Astrocyte (in vitro differentiated cells and primary cell): ENCODE data around the gene TMEM201. TPM values are rescaled to one million over a fixed set of nuclear protein-coding genes. Genes with fewer than 3 reads are reported as not detected.

Experiments used
- DNase-seq: peaks from one replicate; pipeline ENCODE4 v3.0.0-alpha.2; 2010; ENCODE audit warnings: low read depth
- FAIRE-seq: peaks from 2 replicates; lab custom pipeline; 2011; peaks lifted over from hg19 to GRCh38; lab: Jason Lieb, UNC
- H2AFZ ChIP-seq: 2 replicates; pipeline ENCODE4 v1.6.0; 2012; ENCODE audit warnings: low read depth, low read length, inconsistent platforms
- H3K27ac ChIP-seq: 2 replicates; pipeline ENCODE4 v1.5.1; 2011; ENCODE audit warnings: low read depth, low read length, inconsistent platforms
- H3K27me3 ChIP-seq: 2 replicates; pipeline ENCODE4 v1.6.0; 2011; ENCODE audit warnings: low read length, inconsistent platforms; ENCODE audit not compliant: insufficient read depth
- H3K36me3 ChIP-seq: 2 replicates; pipeline ENCODE4 v1.5.1; 2011; ENCODE audit warnings: low read length, inconsistent platforms; ENCODE audit not compliant: insufficient read depth
- H3K4me1 ChIP-seq: 2 replicates; pipeline ENCODE4 v1.5.1; 2011; ENCODE audit warnings: low read length, inconsistent platforms; ENCODE audit not compliant: insufficient read depth
- H3K4me2 ChIP-seq: 2 replicates; pipeline ENCODE4 v1.6.0; 2012; ENCODE audit warnings: low read length, inconsistent platforms
- H3K4me3 ChIP-seq: 2 replicates; pipeline ENCODE4 v1.5.1; 2011; ENCODE audit warnings: low read depth, mild to moderate bottlenecking, low read length, inconsistent platforms; ENCODE audit not compliant: insufficient read depth
- H3K79me2 ChIP-seq: 2 replicates; pipeline ENCODE4 v1.6.0; 2012; ENCODE audit warnings: mild to moderate bottlenecking, low read length, inconsistent platforms; ENCODE audit not compliant: insufficient read depth
- H3K9ac ChIP-seq: 2 replicates; pipeline ENCODE4 v1.6.0; 2012; ENCODE audit warnings: mild to moderate bottlenecking, low read length, inconsistent platforms
- H3K9me3 ChIP-seq: 2 replicates; pipeline ENCODE4 v1.5.1; 2012; ENCODE audit warnings: low read depth, mild to moderate bottlenecking, low read length, inconsistent platforms; ENCODE audit not compliant: insufficient read depth
- H4K20me1 ChIP-seq: 2 replicates; pipeline ENCODE4 v1.6.0; 2012; ENCODE audit warnings: low read length, inconsistent platforms; ENCODE audit not compliant: insufficient read depth
- H3K27ac Mint-ChIP-seq: one replicate; pipeline ENCODE4 v1.8.0; 2021; ENCODE audit warnings: mild to moderate bottlenecking, mixed read lengths; ENCODE audit not compliant: unreplicated experiment
- H3K27me3 Mint-ChIP-seq: one replicate; pipeline ENCODE4 v1.8.0; 2021; ENCODE audit warnings: low read depth, mixed read lengths; ENCODE audit not compliant: unreplicated experiment
- H3K36me3 Mint-ChIP-seq: one replicate; pipeline ENCODE4 v1.8.0; 2021; ENCODE audit warnings: low read depth, mixed read lengths; ENCODE audit not compliant: unreplicated experiment
- H3K4me1 Mint-ChIP-seq: one replicate; pipeline ENCODE4 v1.8.0; 2021; ENCODE audit warnings: low read depth, mixed read lengths; ENCODE audit not compliant: unreplicated experiment
- H3K4me3 Mint-ChIP-seq: one replicate; pipeline ENCODE4 v1.8.0; 2021; ENCODE audit warnings: mild to moderate bottlenecking, moderate library complexity, mixed read lengths; ENCODE audit not compliant: unreplicated experiment
- H3K9me3 Mint-ChIP-seq: one replicate; pipeline ENCODE4 v1.8.0; 2021; ENCODE audit warnings: mild to moderate bottlenecking, mixed read lengths; ENCODE audit not compliant: unreplicated experiment
- CTCF ChIP-seq: IDR thresholded peaks from 2 replicates; pipeline ENCODE4 v1.5.1; 2011; ENCODE audit warnings: low read depth, mild to moderate bottlenecking, inconsistent platforms, low read length, moderate library complexity; ENCODE audit not compliant: insufficient read depth
- EZH2 ChIP-seq: IDR thresholded peaks from 2 replicates; pipeline ENCODE4 v1.6.1; 2012; ENCODE audit warnings: mild to moderate bottlenecking, low read length, inconsistent platforms; ENCODE audit not compliant: insufficient read depth
- total RNA-seq: library from RNA; stranded (reverse); gene quantifications from 2 replicates; pipeline ENCODE4 v1.2.1, GENCODE V29; 2021

Gene TMEM201
- total RNA-seq, 1 donor from 2014 or later, result 10.0 TPM

GRCh38 chr1:9604836-9605235, 16.1 kb downstream of the TMEM201 start:
- H3K9me3 ChIP-seq, result no peaks in the 10 kb centered on the region
- no peak overlapping the region for H3K4me3 ChIP-seq
- H3K4me2 ChIP-seq, result no peak overlapping the region
- H4K20me1 ChIP-seq, result peaks cover 5% of the 10 kb centered on the region
- H2AFZ ChIP-seq, result no peak overlapping the region
- DNase-seq, result no peak
- H3K27me3 Mint-ChIP-seq, result peaks cover 4% of the 10 kb centered on the region
- no peaks in the 10 kb centered on the region for H3K4me1 ChIP-seq
- H3K9ac ChIP-seq, result no peak overlapping the region
- no peak overlapping the region for H3K4me3 Mint-ChIP-seq
- H3K27ac ChIP-seq, result no peak overlapping the region
- no peaks in the 10 kb centered on the region for H3K4me1 Mint-ChIP-seq
- TF ChIP-seq EZH2 (no peak), CTCF (no peak)
- H3K36me3 ChIP-seq, result peaks cover 3% of the 10 kb centered on the region
- H3K27me3 ChIP-seq, result no peaks in the 10 kb centered on the region
- no peak overlapping the region for H3K27ac Mint-ChIP-seq
- peaks cover 2% of the 10 kb centered on the region for H3K36me3 Mint-ChIP-seq
- H3K79me2 ChIP-seq, result no peaks in the 10 kb centered on the region
- H3K9me3 Mint-ChIP-seq, result peaks cover 1% of the 10 kb centered on the region
- no peak for FAIRE-seq

GRCh38 chr1:9605946-9606455, 17.3 kb downstream of the TMEM201 start:
- peaks cover 6% of the 10 kb centered on the region for H3K27me3 Mint-ChIP-seq
- H3K27ac ChIP-seq, result no peak overlapping the region

More at GRCh38 chr1:9605946-9606455, 17.3 kb downstream of the TMEM201 start:
- FAIRE-seq (no peak), DNase-seq (no peak)
- no peak overlapping the region for H3K4me2 ChIP-seq
- no peak overlapping the region for H3K4me3 ChIP-seq
- peaks cover 3% of the 10 kb centered on the region for H3K36me3 ChIP-seq
- TF ChIP-seq CTCF (no peak), EZH2 (no peak)
- H3K36me3 Mint-ChIP-seq, result peaks cover 2% of the 10 kb centered on the region
- H3K4me1 Mint-ChIP-seq, result no peaks in the 10 kb centered on the region
- H3K9ac ChIP-seq, result no peak overlapping the region
- H4K20me1 ChIP-seq, result peaks cover 5% of the 10 kb centered on the region
- no peak overlapping the region for H2AFZ ChIP-seq
- H3K9me3 ChIP-seq, result no peaks in the 10 kb centered on the region
- H3K4me1 ChIP-seq, result no peaks in the 10 kb centered on the region
- no peaks in the 10 kb centered on the region for H3K79me2 ChIP-seq
- H3K27ac Mint-ChIP-seq, result no peak overlapping the region
- H3K4me3 Mint-ChIP-seq, result no peak overlapping the region
- peaks cover 1% of the 10 kb centered on the region for H3K9me3 Mint-ChIP-seq
- no peaks in the 10 kb centered on the region for H3K27me3 ChIP-seq
